Measurements from ENCODE around the gene ASCL4.

Gene ASCL4

DNA sequence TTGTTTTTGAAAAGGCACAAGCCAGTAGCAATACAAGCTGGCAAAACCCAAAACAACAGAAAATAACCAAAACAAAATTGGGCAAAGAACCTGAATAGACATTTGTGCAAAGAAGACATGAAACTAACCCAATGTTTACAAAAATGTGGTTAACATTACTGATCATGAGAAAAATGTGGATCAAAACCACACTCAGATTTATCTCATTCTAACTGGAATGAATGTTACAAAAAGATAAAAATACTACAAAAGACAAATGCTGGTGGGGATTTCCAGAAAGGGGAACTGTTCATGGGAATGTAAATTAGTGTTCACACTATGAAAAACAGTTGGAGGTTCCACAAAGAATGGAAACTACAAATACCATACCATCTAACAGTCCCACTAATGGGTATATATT lies 26.6 kb downstream of the ASCL4 start:
- TF ChIP-seq TEAD4 (IDR thresholded peaks at IDR 0.05): no peak
- no peak for TF ChIP-seq ZBTB7A (IDR thresholded peaks at IDR 0.05; ENCODE audit: low read depth)
- no peak for TF ChIP-seq FOXM1 (IDR thresholded peaks at IDR 0.05; ENCODE audit: borderline replicate concordance, low read depth)
- no peak for TF ChIP-seq CEBPB (IDR thresholded peaks at IDR 0.05)
- no peak for TF ChIP-seq CREB1 (IDR thresholded peaks at IDR 0.05; ENCODE audit: low read depth)
- no peak for TF ChIP-seq RAD21 (IDR thresholded peaks at IDR 0.05; ENCODE audit: low read depth)

DNA sequence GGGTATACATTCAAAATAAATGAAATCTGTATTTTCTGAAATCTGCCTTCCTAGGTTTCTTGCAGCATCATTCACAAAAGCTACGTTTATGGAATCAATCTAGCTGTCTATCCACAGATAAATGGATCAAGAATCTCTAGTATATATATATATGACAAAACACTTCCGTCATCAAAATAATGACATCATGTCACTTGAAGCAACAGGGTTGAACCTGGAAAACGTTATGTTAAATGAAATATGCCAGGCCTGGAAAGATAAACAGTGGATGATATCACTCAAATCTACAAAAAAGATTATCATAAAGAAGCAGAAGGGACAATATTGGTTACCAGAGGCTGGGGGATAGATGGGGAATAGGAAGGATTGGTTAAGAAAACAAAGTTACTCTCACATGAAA lies 28.6 kb downstream of the ASCL4 start:
- TF ChIP-seq TEAD4 (IDR thresholded peaks at IDR 0.05): no peak
- TF ChIP-seq, protein P1, sequence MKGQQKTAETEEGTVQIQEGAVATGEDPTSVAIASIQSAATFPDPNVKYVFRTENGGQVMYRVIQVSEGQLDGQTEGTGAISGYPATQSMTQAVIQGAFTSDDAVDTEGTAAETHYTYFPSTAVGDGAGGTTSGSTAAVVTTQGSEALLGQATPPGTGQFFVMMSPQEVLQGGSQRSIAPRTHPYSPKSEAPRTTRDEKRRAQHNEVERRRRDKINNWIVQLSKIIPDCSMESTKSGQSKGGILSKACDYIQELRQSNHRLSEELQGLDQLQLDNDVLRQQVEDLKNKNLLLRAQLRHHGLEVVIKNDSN (IDR thresholded peaks at IDR 0.05): no peak
- TF ChIP-seq TAF1 (IDR thresholded peaks at IDR 0.05; ENCODE audit: low read depth): no peak
- no peak for TF ChIP-seq EGR1 (IDR thresholded peaks at IDR 0.05)

DNA sequence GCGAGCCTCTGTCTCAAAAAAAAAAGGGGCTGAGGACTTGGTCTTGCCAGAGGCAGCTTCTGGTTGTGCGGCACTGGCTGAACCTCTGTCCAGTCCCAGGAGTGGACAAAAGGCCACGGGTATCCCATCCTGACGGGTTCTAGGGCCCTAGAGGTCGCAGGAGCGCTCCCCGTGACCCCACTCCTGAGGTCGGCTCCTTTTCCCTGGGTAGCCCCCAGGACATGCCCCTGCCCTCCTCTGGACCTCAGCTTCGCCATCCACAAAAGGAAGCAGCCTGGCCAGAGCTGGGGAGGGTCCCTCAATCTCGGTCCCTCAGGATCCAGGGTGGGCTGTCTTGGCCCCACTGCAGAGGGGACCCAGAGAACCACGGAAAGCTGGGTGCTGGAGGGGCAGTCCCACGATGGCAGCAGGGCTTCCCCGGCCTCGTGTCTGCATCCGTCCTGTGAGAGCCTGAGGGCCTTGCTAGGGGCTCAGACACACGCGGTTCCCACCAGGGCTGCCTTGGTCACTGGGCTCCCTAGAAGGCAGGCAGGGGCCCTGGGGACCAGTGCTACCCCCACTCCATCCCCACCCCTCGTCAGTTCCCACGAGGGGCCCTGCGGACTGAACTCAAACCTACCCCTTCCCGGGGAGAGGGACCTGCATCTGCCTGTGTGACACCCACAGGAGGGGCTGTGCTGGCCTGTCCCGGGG lies 31.1 kb downstream of the ASCL4 start:
- TF ChIP-seq EGR1 (IDR thresholded peaks at IDR 0.05): no peak
- TF ChIP-seq TCF12 (IDR thresholded peaks at IDR 0.05; ENCODE audit: low read depth): no peak
- no peak for TF ChIP-seq EP300 (IDR thresholded peaks at IDR 0.05; ENCODE audit: borderline replicate concordance)
- TF ChIP-seq, protein P1 (IDR thresholded peaks at IDR 0.05): no peak
- no peak for TF ChIP-seq NFIC (IDR thresholded peaks at IDR 0.05)
- TF ChIP-seq CREB1 (IDR thresholded peaks at IDR 0.05; ENCODE audit: low read depth): no peak
- TF ChIP-seq FOXM1 (IDR thresholded peaks at IDR 0.05; ENCODE audit: borderline replicate concordance, low read depth): no peak
- TF ChIP-seq ZBTB7A (IDR thresholded peaks at IDR 0.05; ENCODE audit: low read depth): no peak
- TF ChIP-seq, protein P2, sequence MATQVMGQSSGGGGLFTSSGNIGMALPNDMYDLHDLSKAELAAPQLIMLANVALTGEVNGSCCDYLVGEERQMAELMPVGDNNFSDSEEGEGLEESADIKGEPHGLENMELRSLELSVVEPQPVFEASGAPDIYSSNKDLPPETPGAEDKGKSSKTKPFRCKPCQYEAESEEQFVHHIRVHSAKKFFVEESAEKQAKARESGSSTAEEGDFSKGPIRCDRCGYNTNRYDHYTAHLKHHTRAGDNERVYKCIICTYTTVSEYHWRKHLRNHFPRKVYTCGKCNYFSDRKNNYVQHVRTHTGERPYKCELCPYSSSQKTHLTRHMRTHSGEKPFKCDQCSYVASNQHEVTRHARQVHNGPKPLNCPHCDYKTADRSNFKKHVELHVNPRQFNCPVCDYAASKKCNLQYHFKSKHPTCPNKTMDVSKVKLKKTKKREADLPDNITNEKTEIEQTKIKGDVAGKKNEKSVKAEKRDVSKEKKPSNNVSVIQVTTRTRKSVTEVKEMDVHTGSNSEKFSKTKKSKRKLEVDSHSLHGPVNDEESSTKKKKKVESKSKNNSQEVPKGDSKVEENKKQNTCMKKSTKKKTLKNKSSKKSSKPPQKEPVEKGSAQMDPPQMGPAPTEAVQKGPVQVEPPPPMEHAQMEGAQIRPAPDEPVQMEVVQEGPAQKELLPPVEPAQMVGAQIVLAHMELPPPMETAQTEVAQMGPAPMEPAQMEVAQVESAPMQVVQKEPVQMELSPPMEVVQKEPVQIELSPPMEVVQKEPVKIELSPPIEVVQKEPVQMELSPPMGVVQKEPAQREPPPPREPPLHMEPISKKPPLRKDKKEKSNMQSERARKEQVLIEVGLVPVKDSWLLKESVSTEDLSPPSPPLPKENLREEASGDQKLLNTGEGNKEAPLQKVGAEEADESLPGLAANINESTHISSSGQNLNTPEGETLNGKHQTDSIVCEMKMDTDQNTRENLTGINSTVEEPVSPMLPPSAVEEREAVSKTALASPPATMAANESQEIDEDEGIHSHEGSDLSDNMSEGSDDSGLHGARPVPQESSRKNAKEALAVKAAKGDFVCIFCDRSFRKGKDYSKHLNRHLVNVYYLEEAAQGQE (IDR thresholded peaks at IDR 0.05; ENCODE audit: low read depth): no peak
- TF ChIP-seq TAF1 (IDR thresholded peaks at IDR 0.05; ENCODE audit: low read depth): no peak
- TF ChIP-seq YY1 (IDR thresholded peaks at IDR 0.05; ENCODE audit: low read depth): no peak
- no peak for TF ChIP-seq RAD21 (IDR thresholded peaks at IDR 0.05; ENCODE audit: low read depth)
- TF ChIP-seq TEAD4 (IDR thresholded peaks at IDR 0.05): no peak
- TF ChIP-seq, protein P3, sequence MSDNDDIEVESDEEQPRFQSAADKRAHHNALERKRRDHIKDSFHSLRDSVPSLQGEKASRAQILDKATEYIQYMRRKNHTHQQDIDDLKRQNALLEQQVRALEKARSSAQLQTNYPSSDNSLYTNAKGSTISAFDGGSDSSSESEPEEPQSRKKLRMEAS (IDR thresholded peaks at IDR 0.05): no peak
- no peak for TF ChIP-seq CEBPB (IDR thresholded peaks at IDR 0.05)

DNA sequence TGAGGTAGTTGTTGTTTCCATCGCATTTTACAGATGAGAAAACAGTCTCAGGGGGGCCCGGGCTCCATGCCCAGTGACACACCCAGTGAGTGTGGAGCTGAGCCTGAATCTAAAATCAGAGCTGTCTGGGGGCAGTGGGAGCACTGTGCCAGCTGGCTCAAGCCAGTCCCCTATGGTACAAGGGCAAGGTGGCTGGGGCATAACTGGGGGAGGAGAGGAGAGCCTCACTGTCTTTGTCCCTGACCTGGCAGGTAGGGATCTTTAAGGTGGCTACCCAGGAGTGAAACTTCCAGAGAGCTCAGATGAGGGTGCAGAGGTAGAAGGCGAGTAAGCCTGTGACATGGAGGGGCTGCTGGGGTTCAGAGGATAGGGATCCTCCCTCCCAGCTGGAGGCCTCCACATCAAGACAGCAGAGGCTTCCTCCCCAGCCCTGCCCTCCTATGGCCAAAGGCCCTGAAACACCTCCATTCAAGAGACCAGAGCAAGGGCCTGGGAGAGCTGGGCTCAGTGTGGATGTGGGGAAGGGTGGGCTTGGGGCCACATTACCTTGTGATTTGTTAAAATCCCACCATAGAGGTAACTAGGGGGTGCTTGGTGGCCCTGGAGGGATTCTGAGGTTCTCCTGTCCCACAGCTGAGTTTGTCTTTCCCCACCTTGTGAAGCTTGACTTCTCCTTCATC lies 33.1 kb downstream of the ASCL4 start:
- no peak for TF ChIP-seq YY1 (IDR thresholded peaks at IDR 0.05; ENCODE audit: low read depth)
- TF ChIP-seq FOXM1 (IDR thresholded peaks at IDR 0.05; ENCODE audit: borderline replicate concordance, low read depth): no peak
- no peak for TF ChIP-seq EP300 (IDR thresholded peaks at IDR 0.05; ENCODE audit: borderline replicate concordance)
- TF ChIP-seq, protein P1 (IDR thresholded peaks at IDR 0.05): no peak
- TF ChIP-seq ZBTB7A (IDR thresholded peaks at IDR 0.05; ENCODE audit: low read depth): no peak
- TF ChIP-seq NFIC (IDR thresholded peaks at IDR 0.05): no peak
- TF ChIP-seq TAF1 (IDR thresholded peaks at IDR 0.05; ENCODE audit: low read depth): no peak
- TF ChIP-seq, protein P2 (IDR thresholded peaks at IDR 0.05; ENCODE audit: low read depth): no peak

DNA sequence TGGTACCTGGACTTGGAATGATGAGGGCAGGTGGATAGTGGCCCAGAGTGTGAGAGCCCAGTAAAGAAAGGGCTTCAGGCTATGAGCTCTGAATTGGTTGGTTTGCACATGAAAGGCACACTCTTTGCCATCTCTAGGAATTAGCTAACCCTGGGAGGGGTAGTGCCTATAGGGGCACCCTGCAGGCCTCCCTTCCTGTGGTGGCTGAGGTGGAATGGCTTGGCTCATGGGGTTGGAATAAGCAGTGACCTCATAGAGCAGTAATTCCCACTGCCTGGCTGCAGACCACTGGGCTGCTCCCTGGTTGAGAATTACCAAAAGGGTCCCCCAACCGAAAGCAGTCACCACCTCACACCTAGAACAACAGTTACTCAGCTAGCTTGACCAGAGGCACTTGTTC lies 42.7 kb downstream of the ASCL4 start:
- TF ChIP-seq, protein P2 (IDR thresholded peaks at IDR 0.05; ENCODE audit: low read depth): no peak
- TF ChIP-seq CREB1 (IDR thresholded peaks at IDR 0.05; ENCODE audit: low read depth) (no peak), TEAD4 (IDR thresholded peaks at IDR 0.05) (no peak), EGR1 (IDR thresholded peaks at IDR 0.05) (no peak), RAD21 (IDR thresholded peaks at IDR 0.05; ENCODE audit: low read depth) (no peak), YY1 (IDR thresholded peaks at IDR 0.05; ENCODE audit: low read depth) (no peak), NFIC (IDR thresholded peaks at IDR 0.05) (no peak), TAF1 (IDR thresholded peaks at IDR 0.05; ENCODE audit: low read depth) (no peak), CEBPB (IDR thresholded peaks at IDR 0.05) (no peak), FOXM1 (IDR thresholded peaks at IDR 0.05; ENCODE audit: borderline replicate concordance, low read depth) (no peak), TCF12 (IDR thresholded peaks at IDR 0.05; ENCODE audit: low read depth) (no peak), EP300 (IDR thresholded peaks at IDR 0.05; ENCODE audit: borderline replicate concordance) (no peak), ZBTB7A (IDR thresholded peaks at IDR 0.05; ENCODE audit: low read depth) (no peak)
- TF ChIP-seq, protein P1 (IDR thresholded peaks at IDR 0.05): no peak
- TF ChIP-seq, protein P3 (IDR thresholded peaks at IDR 0.05): no peak

All from Ishikawa (cell line).